ENCODE measurements around the gene SMYD5.

Gene SMYD5

GRCh38 chr2:73238976-73239375, 24.9 kb downstream of the SMYD5 start:
- no peak for DNase-seq (ENCODE audit: low read depth)

- DNase-seq (ENCODE audit: low read depth) = no peak
These were observed 25.7 kb downstream of the SMYD5 start for GRCh38 chr2:73239776-73240175.

GRCh38 chr2:73243884-73244570, 30.0 kb downstream of the SMYD5 start:
- DNase-seq (ENCODE audit: low read depth) = peak; percentile 77

DNA sequence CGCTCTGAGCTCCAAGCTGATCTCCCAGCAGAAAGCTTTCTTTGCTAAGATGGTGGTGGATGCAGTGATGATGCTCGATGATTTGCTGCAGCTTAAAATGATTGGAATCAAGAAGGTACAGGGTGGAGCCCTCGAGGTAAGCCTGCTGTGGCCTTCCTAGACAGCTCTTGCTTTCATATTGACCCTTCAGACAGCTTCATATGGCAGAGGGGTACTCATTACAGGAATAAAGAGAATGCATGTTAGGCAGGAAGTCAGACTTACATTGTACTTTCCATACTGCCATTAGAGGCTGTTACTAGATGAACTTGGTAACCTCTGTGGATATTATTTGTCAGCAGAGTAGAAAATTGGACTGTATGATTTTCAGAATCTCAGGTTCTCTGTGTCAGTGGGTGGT, 30.5 kb downstream of the SMYD5 start:
- no peak for DNase-seq (ENCODE audit: low read depth)

DNA sequence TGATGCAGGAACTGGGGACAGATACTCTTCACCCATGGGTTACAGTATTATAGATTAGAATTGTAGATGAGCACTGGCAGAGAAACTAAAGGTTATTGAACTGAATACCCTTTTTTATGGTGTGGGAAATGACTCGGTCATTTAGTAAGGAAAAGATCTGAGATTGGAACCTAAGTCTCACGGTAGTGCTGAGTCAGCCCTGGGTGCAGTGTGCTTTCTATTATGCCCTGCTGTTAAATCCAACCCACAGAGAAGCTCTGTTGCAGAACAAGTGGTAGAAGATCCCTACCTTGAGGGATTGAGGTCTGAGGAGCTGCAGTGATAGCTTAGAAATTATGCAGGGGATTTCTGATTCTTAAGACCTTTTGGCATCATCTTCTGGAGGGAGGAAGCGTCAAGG, 32.8 kb downstream of the SMYD5 start:
- no peak for DNase-seq (ENCODE audit: low read depth)

DNA sequence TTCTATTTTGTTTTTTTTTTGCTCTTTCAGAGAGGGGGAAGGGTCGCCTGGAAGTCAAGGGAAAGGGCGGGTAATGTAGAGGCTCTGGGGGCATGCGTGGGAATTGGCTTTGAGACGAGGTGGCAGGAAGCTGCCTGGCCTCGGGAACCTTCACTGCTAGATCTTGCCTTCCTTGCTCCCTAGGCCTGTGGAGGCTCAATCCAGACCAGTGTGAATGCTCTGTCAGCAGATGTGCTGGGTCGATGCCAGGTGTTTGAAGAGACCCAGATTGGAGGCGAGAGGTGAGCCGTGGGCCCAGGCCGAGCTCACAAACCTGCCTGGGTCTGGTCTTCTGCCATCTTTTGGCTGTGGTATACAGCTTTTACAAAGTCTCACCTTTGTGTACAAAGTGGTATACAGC, 35.6 kb downstream of the SMYD5 start:
- DNase-seq (ENCODE audit: low read depth) = no peak

DNA sequence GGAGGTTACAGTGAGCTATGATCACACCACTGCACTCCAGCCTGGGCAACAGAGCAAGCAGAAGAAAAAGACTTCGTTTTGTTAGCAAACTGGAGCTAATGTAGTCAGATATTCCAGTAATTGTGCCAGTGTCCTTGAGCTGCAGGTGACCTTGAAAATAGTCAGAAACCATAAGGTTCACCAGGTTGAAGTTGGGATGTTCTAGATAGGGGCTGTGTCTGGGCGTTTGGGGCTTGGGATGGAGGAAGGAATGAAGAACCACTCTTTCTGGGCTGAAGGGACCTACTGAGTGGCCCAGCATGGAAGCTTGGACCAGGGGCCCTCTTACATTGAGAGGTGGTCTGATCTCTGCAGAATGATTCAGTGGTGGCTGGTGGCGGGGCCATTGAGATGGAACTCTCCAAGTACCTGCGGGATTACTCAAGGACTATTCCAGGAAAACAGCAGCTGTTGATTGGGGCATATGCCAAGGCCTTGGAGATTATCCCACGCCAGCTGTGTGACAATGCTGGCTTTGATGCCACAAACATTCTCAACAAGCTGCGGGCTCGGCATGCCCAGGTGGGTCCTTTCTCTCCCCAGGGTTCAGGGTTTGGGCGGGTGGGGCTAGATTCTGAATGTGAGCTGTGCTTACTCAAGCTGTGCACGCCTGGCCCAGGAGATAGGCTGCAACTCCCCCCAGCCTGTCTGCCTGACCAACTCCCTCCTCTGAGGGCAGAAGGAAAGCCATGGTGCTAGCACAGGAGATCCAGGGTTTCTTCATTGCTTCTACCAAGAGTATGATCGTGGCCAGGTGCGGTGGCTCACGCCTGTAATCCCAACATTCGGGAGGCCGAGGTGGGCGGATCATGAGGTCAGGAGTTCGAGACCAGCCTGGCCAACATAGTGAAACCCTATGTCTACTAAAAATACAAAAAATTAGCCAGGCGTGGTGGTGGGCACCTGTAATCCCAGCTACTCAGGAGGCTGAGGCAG, 37.1 kb downstream of the SMYD5 start:
- DNase-seq (ENCODE audit: low read depth) = no peak

GRCh38 chr2:73252238-73253027, 38.4 kb downstream of the SMYD5 start:
- DNase-seq (ENCODE audit: low read depth) = no peak

- no peak for DNase-seq (ENCODE audit: low read depth)
These were observed 39.4 kb downstream of the SMYD5 start for GRCh38 chr2:73253400-73253799.

- DNase-seq (ENCODE audit: low read depth) = no peak
These were observed 39.9 kb downstream of the SMYD5 start for GRCh38 chr2:73253901-73254300.

DNA sequence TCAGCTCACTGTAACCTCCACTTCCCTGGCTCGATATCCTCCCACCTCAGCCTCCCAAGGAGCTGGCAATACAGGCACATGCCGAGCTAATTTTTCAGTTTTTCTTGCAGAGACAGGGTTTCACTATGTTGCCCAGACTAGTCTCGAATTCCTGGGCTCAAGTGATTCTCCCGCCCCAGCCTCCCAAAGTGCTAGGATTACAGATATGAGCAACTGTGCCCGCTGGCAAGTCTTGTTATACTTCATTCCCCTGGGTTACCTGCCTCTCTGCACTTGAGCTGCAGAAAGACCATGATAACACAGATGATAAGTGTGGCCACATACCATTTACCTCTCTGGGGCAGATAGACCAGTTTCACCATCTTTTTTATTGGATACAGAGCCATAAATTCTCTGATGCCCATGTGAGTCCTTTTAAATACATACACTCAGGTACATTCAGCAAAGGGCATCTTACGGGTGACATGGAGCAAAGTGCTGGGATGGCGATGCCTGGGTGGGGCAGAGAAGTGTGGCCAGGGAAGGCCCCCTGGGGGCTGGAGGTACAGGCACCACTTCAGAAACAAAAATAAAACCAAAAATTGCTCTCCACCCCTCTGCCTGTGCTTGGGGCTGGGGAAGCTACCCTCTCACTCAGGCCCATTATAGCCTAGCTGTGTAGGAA, 40.4 kb downstream of the SMYD5 start:
- no peak for DNase-seq (ENCODE audit: low read depth)

GRCh38 chr2:73255007-73255644, 41.1 kb downstream of the SMYD5 start:
- DNase-seq (ENCODE audit: low read depth) = no peak

DNA sequence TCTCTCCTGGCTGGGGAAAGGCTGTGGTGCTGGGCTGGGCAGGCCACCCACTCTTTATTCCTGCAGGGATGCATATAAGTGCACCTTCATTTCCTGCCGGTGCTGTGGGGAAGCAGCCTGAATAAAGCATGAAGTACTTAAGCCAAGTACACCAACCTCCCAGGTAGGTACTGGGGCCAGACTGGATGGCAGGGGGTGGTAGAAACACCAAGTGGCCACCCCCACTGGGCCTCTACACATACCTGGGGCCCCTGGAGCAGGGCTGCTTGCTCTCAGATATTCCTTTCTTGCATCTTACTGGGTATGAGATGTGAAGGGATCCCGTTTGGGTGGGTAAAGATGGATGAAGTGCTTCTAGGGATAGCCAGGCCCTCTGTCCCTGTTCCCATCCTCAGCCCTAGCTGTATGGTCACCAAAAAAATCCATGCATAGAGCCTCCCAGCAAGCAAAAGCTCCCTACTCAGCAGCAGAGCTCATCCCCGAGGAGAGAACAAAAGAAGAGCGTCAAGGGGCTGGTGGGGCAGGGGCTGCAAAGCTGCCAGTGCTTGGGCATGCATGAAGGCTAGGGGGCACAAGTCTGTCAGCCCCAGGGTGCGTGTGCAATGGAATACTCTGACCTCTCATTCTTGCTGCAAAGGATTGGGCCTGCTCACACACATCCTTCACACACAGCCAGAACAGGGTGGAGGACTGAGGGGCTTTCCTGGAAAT, 42.0 kb downstream of the SMYD5 start:
- DNase-seq (ENCODE audit: low read depth) = no peak

DNA sequence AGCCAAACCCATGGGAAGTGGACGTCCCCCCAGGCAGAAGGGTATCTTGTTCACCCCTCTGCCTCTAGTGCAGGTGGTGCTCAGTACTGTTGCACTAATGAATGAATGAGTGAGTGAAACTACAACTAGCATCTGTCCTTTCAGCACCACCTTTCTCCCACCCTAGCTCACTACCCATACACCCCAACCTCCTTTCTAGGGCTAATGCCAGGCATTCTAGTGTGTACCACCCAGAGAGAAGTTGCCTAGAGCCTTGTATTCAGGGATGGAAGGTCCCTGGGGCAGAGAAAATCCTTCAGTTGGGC, 42.5 kb downstream of the SMYD5 start:
- no peak for DNase-seq (ENCODE audit: low read depth)

DNA sequence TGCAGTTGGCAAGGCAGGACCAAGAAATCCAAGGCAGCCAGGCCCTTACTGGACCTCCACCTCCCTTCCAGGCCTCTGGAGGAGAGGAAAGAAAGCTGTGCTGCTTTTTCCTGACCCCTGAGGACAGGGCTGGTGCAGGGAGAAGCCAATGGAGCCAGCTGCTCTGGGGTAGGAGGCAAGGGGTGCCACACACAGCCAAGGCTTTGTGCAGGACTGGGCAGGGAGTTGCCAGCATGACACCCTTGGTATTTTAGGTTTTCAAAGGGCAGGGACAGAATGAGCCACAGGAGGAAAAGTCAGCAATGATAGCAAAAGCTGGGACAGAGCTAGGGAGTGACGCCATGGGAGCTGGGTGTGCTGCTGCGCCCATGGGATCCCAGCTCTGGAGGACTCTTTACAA, 43.0 kb downstream of the SMYD5 start:
- DNase-seq (ENCODE audit: low read depth) = no peak

GRCh38 chr2:73257425-73258125, 43.5 kb downstream of the SMYD5 start:
- no peak for DNase-seq (ENCODE audit: low read depth)

DNA sequence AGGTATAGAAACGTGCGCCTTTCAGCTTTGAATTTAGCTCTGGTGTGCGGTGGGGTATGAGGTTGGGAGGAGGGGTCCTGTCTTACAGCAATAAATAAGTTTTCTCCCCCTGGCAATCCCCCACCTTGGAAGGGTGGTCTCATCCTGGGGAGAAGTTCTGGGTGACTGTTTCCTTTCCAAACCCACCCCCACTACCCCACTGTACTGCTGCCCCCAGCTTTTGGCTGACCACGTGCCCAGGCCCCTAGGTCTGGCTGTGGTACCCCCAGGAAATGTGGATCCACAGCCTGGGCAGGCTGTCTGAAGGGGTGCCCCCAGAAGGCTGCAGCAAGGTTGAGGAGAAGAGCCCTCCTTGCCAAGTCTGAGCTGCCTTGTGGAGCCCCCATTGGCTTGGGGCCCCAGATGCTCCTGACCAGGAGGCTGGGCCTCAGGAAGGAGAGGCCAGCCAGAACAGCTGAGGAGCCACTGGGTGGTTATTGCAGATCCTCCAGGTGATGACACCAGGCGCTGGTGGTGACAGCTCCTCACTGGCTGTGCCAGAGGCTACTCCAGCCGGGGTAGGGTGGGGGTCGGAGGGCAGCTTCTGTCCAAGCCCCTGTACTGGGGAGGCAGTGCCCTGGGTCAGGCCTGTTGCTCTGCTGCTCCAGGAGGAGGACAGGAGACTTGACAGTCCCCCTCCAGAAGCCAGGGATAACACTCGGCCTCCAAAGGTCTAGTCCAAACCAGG, 44.3 kb downstream of the SMYD5 start:
- no peak for DNase-seq (ENCODE audit: low read depth)

DNA sequence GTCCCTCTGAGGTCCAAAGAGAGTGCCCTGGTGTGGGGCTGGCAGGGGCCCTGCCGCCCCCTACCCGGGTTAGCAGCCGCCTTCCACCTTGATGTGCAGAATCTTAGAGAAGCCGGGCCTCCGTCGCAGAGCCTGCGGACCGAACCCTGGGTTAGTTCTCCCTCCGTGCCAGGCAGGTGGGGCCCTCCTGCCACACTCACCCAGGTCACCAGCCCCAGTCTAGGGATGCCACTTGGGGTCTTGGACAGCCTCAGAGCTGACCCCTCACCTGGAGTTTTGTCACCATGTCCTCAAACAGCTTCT, 44.8 kb downstream of the SMYD5 start:
- DNase-seq (ENCODE audit: low read depth) = no peak

DNA sequence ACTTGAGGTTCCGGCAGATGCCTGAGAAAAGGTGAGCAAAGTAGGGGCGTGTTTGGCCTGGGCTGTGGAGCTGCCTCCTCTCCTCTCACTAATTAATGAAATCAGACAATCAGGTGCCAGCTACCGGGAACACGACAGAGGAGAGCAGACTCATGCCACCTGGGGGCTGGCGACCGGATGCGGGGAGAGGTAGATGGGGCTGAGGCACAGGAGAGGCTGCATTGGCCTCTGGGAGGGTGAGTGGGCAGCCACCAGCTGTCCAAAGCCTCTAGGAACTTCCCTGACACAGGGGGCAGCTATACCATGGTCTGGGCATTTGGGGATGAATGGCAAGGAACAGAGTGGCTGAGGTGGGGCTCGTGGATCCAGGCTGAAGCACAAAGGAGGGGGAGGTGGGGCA, 45.2 kb downstream of the SMYD5 start:
- no peak for DNase-seq (ENCODE audit: low read depth)

Data from GM04504 (cell line).